Tibial nerve (tissue), 4 donors: ENCODE results near the gene PSME4.

Experiments used
- CTCF ChIP-seq, 5 experiments: fragments of 200-600 bp in 3 of 5; fragments of 450-650 bp in 2 of 5; sonication (generic) in 3 of 5; IDR thresholded peaks; one replicate each; pipeline ENCODE4 v1.5.1; 2016 to 2019; ENCODE audit warnings: antibody characterized with exemption in 5 of 5, mild to moderate bottlenecking in 3 of 5, moderate library complexity in 2 of 5
- EP300 ChIP-seq, 2 donors: sonication (generic); formaldehyde crosslinking; IDR thresholded peaks; one replicate each; pipeline ENCODE4 v1.6.1; 2017; ENCODE audit warnings: antibody characterized with exemption in 2 of 2, mild to moderate bottlenecking in 1 of 2
- POLR2A ChIP-seq, 2 donors: fragments of 450-650 bp; IDR thresholded peaks; one replicate each; pipeline ENCODE4 v1.6.1; 2017; ENCODE audit warnings: antibody characterized with exemption in 2 of 2, mild to moderate bottlenecking in 2 of 2, moderate library complexity in 2 of 2

GRCh38 chr2:53939656-53940055, 31.1 kb downstream of the PSME4 start:
- TF ChIP-seq POLR2A (IDR thresholded peaks at IDR 0.05) (no peak), CTCF (IDR thresholded peaks at IDR 0.05) (no peak), EP300 (IDR thresholded peaks at IDR 0.05) (no peak)
